ENCODE measurements around the gene HDAC4.
A peak's percentile ranks its signal among the peaks of the same experiment; 100 is the strongest.

The HDAC4 gene

DNA sequence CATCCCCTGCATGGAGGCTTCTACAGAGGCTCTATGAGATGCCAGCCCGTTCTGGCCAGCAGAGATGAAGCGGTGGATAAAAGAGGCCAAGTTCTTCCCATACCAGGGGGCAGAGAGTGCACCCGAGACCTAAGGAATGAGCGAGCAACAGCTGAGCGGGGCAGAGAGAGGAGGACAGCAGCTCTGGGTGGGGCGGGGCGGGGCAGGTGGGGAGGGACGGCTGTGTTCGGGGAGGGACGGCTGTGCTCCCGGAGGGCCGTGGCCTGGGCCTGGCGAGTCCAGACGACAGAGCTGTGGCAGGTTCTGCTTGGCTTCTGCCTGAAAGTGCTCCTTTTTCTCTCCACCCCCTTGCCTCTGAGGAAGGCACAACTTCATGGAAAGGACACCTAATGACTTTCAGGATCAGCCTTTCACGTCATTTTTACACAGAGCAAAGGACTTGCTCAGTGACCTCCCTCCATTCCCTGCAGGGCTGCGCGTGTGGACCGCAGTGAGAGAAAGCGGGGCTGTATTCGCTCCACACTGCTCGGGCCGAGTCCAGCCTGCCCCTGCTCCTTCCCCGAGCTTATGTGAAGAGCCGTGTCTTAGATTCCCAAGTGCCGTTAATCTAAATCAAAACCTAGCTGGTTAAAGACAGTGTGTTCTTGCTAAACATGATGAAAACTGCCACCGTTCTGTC is 232.9 kb downstream of the HDAC4 start:
- no peak for DNase-seq (ENCODE audit: low spot score)

DNA sequence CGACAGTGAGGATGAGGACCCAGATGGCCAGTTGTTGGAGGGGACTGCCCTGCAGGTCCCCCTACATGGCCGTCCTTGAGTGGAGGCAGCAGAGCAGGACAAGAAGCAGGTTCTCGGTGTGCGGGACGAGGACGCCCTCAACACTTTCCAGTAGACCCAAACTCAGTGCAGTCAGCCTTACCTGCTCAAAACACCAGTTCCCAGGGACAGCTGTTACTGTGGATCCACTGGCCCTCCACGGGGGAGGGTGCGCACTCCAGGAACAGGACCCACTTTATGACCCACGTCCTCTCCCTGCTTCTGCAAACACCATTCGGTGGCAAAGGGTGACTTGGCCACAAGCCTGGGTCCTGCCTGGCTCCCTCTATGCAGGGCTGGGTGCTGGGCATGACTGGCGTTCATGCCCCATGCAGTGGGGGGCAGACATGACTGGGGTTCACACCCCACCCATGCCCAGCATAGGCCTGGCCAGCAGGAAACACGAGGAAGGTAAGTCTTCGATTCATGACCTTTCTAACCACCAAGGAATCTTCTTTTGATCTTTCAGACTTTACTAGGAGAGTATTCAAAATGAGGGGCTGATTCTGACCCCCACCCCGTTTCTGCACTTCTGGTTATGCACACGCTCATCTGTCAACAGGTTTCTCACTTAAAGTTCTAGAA is 233.7 kb downstream of the HDAC4 start:
- DNase-seq (ENCODE audit: low spot score): no peak

DNA sequence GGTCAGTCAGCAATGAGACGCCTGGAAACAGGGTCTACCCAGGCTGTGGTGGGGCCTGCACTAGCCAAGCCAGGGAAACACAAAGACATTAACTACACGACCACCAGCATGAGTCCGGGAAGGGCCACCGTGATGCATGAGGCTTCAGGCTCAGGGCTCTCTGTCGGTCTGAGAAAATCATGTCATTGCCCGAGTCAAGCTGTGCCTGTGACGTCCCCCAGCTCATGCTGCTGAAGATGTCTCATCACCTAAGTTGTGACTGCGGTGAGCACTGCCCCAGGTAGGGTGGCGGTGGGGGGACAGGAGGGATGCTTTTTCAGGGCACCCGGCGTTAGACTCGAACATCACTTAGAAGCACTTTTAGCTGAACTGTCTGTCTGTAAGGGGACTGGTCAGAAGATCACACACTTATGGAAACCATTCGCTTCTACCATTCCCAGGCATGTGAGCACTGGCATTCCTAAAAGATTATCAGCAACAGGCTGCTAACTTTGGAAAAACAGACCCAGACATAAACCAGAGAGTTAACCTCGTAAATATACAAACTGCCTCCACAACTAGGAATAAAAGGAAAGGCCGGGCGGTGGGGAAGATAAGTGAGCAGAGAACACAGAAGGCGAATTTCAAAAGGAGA is 234.5 kb downstream of the HDAC4 start:
- no peak for DNase-seq (ENCODE audit: low spot score)

DNA sequence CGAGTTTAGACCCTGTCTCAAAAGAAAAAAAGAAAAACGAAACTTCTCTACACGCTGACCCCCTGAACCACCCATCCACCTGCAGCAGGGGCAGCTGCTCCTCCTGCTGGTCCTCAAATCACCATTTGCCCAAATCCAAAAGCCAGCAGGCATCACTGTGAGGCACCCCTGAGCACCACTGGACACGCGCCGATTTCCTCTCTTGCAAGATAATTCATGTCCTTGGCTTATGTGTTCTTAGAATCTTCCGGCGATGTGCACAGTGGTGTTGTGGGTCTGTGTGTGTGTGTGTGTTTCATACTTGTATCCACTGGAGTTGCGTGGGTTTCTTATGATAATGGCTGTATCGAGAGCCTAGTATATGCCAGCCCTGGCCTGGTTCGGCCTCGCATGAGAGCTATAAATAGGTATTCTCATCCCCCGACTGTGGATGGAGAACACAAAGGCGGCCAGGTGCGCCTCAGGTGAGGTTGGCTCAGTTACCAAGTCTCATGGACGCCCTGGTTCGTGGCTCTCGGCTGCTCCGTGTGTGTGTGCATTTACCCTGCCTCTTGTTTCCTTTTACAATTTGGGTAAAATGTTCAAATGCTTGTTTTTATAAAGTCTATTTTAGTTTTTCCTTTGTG is 235.5 kb downstream of the HDAC4 start:
- no peak for DNase-seq (ENCODE audit: low spot score)

DNA sequence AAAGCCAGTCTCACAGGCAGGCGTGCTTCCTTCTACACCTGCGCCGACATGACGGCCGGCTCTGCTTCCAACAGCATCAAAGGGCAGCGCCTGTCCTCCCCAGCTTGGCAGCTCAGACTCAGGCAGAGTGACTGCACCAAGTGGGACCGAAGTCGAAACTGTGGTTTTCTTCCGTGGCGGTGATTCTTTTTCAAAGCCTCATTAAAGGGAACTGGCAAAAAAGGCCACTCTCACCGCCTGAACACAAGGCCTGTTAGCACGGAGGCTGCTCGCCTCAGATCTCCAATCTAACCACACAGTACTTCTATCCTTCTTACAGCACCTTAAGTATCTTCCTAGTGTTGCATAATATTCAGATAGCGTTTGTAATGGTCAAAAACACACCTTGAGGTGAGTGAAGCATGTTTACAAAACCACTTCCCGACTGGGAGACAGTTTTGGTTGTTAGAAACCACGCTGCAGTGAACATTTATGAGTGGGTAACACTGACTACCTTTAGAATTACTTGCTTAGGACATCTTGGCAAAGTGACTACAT is 236.4 kb downstream of the HDAC4 start:
- DNase-seq (ENCODE audit: low spot score): peak; percentile 22

DNA sequence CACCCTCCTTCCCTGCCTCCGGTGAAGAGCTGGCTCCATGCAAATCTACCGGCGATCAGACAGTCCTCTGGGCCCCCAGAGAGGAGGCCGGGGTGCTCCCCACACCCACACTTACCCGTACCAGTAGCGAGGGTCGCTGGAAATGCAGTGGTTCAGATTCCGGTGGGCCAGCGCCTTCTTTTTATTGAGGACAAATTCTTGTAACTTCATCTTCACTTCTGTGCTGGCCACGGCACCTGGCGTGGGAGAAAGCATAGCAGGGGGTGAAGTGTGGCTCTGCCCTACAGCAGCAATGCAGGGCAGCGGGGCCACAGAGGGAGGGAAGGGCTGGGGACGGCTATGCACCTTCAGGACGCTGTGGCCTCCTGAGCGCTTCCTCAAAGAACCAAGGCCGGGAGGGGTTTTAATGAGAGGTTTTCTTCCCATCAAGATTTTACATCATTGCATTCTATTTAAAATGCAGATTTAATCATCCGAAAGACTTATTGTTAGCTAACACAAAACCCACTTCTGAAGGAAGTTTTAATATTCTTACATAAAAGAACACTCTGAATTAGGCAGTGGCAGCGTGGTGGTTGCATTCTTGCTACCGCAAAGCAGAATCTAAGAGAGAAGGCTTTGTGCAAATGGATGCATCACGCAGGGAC is 237.0 kb downstream of the HDAC4 start:
- no peak for DNase-seq (ENCODE audit: low spot score)

DNA sequence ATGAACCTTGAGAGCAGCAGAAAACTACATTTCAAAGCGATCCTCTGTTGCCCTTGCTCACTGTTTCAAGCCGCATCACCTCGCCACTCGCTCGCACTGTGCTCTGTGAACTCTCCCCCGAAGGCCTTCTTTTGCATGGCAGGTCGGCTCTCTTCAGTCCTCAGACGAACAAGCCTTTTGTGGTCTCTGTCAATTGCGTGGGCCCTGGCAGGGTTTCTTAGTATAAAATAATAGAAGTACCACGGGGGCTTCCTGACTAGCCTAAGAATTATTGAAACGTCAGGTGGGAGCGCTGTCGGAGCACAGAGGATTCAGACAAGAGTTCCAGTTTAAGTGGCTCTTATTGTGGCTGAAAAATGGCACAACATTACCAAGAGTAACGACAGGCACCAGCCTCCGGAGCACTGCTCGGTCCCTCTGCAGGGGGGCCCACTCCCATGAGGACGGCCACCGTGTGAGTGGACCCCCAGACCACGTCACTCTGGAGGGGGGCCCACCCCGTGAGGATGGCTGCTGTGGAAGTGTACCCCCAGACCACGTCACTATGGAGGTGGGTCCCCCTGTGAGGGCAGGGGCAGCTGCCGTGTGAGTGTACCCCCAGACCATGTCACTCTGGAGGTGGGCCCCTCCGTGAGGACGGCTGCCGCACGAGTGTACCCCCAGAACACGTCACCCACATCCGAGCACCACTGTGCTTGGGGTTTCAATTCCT is 237.7 kb downstream of the HDAC4 start:
- no peak for DNase-seq (ENCODE audit: low spot score)

DNA sequence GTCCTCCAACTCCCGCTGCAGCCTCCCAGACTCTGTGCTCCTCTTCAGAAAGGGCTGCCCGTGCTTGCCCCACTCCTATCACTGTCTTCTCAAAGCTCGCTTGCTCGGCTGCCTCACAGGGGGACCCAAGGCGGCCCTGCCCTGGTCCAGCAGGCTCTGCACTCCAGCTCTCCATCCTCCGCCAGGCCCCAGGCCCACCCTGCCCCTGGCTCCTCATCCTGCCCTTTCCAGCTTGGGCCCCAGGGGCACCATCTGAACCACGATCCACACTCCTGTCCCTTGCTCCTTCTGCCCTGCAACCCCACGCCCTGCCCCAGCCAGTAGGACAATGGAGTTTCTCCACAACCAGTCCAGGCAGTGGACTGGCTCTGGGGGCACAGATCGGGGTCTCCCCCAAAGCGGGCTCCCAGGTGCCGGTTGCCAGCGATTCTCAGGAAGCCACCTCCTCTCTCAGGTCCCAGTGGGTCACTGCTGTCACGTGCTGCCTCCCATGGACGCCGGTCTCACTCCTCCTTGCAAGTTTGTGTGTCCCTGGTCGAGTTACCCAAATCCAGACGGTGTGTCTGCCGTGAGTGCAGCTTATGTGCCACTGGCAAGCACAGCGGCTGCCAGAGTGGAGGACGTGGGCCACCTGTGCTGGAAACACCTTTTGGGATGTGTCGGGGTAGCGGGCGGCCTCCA is 238.5 kb downstream of the HDAC4 start:
- DNase-seq (ENCODE audit: low spot score): no peak

DNA sequence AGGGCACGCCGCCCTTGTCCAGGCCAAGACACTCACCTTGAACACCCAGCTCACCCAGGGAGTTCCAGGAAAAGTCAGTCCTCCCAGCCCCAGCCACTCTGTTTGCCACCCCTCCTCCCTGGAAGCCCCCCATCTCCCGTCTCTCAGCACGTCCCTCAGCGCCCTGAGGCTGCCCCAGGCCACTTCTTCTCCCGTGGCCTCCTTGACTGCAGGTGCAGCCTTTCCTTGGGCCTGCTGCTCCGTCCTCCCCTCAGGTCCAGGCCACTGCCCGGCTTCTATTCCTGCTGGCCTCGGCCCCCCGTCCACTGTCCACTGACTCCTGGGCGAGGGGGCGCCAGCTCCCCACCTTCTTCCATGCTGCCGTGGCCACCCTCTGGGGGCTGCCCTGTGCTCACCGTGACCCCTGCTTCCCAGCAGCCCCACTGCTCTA is 239.1 kb downstream of the HDAC4 start:
- DNase-seq (ENCODE audit: low spot score): no peak

DNA sequence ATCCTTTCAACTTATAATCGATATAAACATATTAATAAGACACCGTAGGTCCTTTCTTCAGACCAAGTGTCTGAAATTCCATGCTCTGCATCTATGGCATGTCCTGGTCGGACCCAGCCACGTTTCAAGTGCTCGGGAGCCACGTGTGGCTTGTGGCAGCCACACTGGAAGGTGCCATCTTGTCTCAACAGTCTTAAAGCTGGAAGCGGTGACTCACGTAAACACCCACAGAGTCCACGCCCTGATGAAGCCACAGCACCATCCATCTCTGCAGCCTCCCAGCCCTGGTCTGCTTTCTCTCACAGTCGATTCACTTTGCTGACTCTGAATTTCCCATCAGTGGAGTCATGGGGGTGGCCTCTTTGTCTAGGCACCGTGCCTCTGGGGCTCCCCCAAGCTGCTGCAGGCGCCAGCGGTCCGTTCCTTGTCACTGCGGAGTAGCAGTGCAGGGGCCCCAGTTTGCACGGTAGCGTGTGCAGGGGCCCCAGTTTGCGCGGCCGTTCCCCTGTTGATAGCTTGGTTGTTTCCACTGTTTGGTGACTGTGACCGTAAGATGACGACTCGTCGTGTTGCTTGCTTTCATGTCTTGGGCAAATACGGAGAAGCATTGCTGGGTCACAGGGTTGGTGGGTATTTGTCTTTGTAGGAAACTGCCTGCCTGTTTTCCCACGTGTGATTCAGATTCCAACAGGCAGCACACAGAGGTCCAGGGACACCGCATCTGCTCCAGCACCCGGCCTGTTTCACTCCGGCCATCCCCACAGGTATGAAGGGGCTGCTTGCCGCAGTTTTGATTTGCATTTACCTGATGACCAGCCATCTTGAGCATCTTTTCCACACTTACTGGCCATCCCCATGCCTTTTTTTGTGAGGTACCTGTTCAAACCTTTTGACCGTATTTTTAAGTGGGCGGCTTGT is 240.3 kb downstream of the HDAC4 start:
- no peak for DNase-seq (ENCODE audit: low spot score)

DNA sequence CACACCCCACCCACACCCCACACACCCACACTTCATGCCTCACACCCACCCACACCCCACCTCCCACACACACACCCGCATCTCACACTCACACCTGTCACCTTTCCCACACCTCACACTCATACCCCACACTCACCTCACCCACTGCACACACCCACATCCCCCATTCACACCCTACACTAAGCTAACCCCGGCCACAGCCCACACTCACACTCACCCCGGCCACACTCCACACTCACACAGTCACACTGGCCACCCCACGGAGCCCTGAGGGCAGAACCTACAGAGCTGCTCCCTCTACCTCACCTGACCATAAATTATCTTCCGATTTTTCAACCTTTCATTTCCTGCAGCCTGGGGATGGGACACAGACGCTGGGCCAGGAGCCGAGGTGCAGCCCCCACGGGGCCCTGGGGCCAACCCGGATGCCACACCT is 241.3 kb downstream of the HDAC4 start:
- no peak for DNase-seq (ENCODE audit: low spot score)

DNA sequence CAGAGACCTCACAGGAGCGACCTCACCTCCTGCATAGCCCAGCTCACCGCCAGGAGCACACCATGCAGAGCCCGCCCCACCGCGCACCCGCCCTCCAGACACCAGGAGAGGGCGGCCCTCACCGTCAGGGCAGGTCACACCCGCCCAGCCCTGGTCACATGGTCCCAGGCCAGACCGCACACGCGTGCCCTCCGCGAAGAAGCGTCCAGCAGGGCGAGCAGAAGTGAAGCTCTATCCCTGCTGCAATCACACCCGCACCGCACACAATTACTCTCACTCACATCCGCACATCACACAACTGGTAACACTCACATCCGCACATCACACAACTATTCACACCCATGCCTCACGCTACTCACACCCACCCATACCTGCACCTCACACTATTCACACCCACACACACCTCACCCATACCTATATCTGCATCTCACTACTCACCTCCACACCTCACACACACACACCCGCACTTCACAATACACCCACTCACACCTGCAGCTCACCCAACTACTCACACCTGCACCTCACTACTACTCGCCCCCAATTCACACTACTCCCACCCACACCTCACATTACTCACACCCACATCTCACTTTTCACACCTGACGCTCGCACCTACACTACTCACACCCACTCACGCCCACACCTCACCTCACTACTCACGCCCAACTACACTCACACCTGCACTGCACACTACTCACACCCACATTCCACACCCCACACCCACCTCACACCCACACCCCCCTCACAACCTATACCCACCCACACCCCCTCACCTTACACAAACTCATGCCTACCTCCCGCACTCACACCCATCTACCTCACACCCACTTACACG is 242.0 kb downstream of the HDAC4 start:
- DNase-seq (ENCODE audit: low spot score): no peak

DNA sequence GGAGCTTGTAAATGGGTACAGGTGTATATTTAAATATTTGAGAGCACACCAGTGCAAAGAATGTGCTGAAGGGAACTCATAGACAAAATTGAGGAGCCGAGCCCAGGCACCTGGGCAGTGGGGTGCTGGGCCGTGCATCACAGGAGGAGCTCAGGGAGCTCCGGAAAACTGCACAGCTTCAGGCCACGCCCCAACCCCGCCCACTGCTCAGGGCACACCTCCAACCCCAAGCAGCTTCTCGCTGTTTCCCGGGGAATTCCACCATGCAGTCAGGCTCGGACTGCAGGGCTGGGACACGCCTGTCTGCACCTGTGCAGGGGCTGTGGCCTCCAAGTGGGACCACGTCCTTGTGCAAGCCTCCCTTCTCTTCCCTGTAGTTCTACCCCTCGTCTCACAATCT is 243.0 kb downstream of the HDAC4 start:
- no peak for DNase-seq (ENCODE audit: low spot score)

DNA sequence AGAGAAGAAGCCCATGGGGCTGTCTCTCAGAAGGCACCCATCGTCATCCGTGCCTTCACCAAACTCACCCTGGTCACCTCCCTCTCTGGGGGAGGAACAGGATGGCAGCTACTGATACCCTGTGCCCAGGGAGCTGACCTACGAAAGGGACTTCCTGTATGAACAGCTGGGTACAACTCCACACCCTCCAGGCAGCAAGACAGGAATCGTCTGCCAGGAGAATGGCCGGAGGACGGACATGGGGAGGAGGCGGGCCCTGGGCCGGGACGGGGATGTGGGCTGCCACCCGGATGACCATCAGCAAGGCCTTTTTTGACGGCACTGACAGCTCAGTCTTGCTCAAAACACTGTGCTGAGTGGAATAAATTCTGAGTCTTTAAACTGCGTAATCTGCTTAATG is 243.6 kb downstream of the HDAC4 start:
- DNase-seq (ENCODE audit: low spot score): no peak

DNA sequence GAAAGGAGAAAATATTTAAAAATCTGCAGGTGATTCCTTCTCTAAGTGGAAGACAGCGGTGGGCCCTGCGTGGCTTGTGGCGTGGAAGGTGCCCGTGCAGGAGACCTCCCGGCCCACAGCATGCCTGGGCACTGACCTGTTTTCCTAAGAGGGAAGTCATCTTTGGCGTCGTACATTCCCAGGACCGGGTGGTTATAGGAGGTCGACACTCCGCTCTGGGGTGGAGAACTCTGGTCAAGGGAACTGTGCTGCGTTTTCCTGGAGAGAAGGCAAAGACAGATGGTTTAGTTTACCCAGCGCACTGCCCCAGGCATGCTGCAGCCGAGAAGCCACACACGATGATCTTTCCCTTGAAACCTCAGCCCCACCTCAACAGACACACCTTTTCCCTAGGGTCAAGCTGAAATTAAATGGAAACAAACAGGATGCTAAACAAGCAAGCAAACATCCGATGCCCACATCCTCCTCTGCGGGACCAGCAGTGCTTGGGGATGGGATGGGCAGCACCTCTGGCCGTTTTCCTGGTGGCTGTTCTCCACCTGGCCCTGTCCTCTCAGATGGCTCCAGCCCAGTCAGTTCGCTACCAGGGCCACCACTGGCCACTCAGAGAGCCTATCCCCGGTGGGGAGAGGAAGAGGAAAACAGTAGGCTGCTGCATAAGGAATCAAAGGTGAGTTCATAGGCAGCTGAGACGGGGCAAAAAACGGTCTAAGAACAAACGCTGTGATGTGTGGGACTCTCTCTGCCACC is 244.1 kb downstream of the HDAC4 start:
- DNase-seq (ENCODE audit: low spot score): no peak

DNA sequence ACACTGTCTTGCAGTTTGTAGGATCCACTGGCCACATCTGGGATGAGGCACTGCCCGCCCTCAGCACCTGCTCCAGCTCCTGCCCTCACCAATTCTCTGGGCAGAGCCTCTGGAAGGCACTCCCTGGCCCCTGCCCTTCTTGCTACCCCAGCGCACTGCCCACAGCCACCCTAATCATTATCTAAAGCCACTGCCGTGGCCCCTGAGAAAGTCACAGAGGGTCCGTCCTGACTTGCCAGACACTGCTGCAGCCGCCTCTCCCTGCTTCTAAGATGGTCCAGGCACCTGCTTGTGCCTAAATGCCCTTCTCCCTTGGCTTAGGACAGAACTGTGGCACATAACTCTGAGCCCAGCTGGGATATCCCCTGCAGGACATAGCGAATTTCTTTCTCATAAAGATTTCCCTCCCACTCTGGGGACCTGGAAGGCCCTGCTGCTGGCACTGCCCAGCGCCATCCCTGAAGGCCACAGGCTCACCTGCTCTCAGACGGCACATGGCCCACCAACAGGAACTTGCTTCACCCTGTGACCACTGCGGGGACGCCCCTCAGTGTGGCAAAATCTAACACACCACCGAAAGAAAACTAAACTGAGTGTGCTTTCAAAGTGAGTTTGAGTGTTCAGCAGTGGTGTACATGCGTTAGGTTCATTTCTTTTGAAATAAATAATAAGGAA is 244.9 kb downstream of the HDAC4 start:
- DNase-seq (ENCODE audit: low spot score): no peak

DNA sequence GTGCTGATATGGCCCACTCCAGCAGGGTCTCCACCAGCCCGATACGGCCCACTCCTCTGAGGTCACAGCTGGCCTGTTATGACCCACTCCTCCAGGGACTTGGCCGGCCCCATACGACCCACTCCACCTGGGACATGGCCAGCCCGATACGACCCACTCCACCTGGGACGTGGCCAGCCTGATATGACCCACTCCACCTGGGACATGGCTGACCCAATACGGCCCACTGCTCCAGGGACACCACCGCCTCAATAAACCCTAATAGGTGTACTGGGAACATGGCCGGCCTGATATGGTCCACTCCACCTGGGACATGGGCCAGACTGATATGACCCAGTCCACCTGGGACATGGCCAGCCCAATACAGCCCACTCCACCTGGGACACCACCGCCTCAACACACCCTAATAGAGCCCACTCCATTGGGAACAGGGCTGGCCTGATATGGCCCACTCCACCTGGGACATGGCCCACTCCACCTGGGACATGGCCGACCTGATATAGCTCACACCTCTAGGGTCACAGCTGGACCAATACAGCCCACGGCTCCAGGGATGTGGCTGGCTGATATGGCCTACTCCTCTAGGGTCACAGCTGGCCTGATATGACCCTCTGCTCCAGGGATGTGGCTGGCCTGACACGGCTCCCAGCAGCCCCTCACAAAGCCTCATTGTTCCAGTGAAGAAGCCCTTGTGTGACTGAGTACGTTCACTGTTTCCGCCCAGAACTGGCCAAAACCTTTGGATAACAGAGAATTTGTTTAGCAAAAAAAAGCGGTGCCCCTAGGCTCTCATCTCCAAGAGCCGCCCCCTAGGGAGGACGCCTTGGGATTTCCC is 245.6 kb downstream of the HDAC4 start:
- DNase-seq (ENCODE audit: low spot score): no peak
